Measurements from ENCODE around the gene TRPM4.

DNA sequence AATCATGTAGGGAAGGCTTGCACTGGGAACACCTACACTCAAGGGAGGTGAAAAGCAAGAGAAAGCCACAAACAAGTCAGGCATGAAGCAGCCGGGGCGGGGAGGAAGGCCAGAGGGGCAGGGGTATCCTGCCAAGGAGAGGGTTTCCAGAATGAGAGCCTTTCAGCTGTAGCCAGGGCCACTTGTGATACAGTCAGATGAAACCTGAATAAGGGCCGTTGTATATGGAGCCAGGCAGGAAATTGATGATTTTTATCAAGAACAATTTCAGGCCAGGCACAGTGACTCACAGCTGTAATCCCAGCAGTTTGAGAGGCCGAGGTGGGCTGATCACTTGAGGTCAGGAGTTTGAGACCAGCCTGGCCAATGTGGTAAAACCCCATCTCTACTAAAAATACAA is 4.4 kb downstream of the TRPM4 start:
- TF ChIP-seq FOXM1 (IDR thresholded peaks at IDR 0.05; ENCODE audit: borderline replicate concordance, low read depth) (no peak), TAF1 (IDR thresholded peaks at IDR 0.05; ENCODE audit: low read depth) (no peak), CREB1 (IDR thresholded peaks at IDR 0.05; ENCODE audit: low read depth) (no peak), EGR1 (IDR thresholded peaks at IDR 0.05) (no peak), TEAD4 (IDR thresholded peaks at IDR 0.05) (no peak)
- TF ChIP-seq, protein P1, sequence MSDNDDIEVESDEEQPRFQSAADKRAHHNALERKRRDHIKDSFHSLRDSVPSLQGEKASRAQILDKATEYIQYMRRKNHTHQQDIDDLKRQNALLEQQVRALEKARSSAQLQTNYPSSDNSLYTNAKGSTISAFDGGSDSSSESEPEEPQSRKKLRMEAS (IDR thresholded peaks at IDR 0.05): no peak
